Retinal pigment epithelial cell (primary cell): ENCODE results near the gene CNTN6.
"Not testable (repeated sequence)": the region's sequence is repeated elsewhere in the genome, so short reads cannot be mapped to it uniquely, and the experiment has no call there.

ENCODE experiments used
- DNase-seq: peaks from one replicate; pipeline ENCODE4 v3.0.0-alpha.2; 2010; ENCODE audit warnings: low read depth
- H3K4me3 ChIP-seq: 2 replicates; pipeline ENCODE4 v1.5.1; 2011; ENCODE audit warnings: mild to moderate bottlenecking, low read length, control low read depth, moderate library complexity
- CTCF ChIP-seq: conservative IDR thresholded peaks from 2 replicates; pipeline ENCODE4 v1.5.1; 2011; ENCODE audit warnings: low read depth, low read length, control low read depth, inconsistent platforms

CNTN6 gene

GRCh38 chr3:1381647-1382036 is 288.8 kb downstream of the CNTN6 start:
- no peak for TF ChIP-seq CTCF
- H3K4me3 ChIP-seq: no peak overlapping the region
- DNase-seq: no peak

- DNase-seq: not testable (repeated sequence)
Measured at GRCh38 chr3:1387396-1387905, 294.6 kb downstream of the CNTN6 start.

GRCh38 chr3:1394188-1394587 is 301.4 kb downstream of the CNTN6 start:
- no peak for DNase-seq
- no peak overlapping the region for H3K4me3 ChIP-seq
- no peak for TF ChIP-seq CTCF

More at GRCh38 chr3:1387396-1387905, 294.6 kb downstream of the CNTN6 start:
- not testable (repeated sequence) for H3K4me3 ChIP-seq

- DNase-seq: no peak
- no peak for TF ChIP-seq CTCF
- H3K4me3 ChIP-seq: no peak overlapping the region
Measured at GRCh38 chr3:1400571-1400970, 307.7 kb downstream of the CNTN6 start.

GRCh38 chr3:1404270-1404962 is 311.6 kb downstream of the CNTN6 start:
- DNase-seq: peak; percentile 98
- no peak overlapping the region for H3K4me3 ChIP-seq
- no peak for TF ChIP-seq CTCF

- no peak for TF ChIP-seq CTCF
- no peak overlapping the region for H3K4me3 ChIP-seq
- DNase-seq: no peak
Measured at GRCh38 chr3:1406250-1406649, 313.4 kb downstream of the CNTN6 start.

GRCh38 chr3:1421577-1421976 is 328.8 kb downstream of the CNTN6 start:
- no peak for TF ChIP-seq CTCF
- H3K4me3 ChIP-seq: no peak overlapping the region
- no peak for DNase-seq
